Central memory CD4-positive, alpha-beta T cell (primary cell): ENCODE data around the gene FANK1.
A peak's percentile ranks its signal among the peaks of the same experiment; 100 is the strongest.
"Not testable (repeated sequence)": the region's sequence is repeated elsewhere in the genome, so short reads cannot be mapped to it uniquely, and the experiment has no call there.

Experiments
- DNase-seq: peaks from one replicate; pipeline ENCODE4 v3.0.0; 2022

Gene FANK1

GRCh38 chr10:126034586-126034985, 138.2 kb downstream of the FANK1 start:
- no peak for DNase-seq

GRCh38 chr10:126036515-126036914, 140.2 kb downstream of the FANK1 start:
- no peak for DNase-seq

- no peak for DNase-seq
Measured at GRCh38 chr10:126037946-126038345, 141.6 kb downstream of the FANK1 start.

GRCh38 chr10:126041117-126041516, 144.8 kb downstream of the FANK1 start:
- DNase-seq: no peak

GRCh38 chr10:126041804-126042231, 145.5 kb downstream of the FANK1 start:
- peak; percentile 81 for DNase-seq

GRCh38 chr10:126042354-126042753, 146.0 kb downstream of the FANK1 start:
- DNase-seq: no peak

GRCh38 chr10:126042906-126043305, 146.5 kb downstream of the FANK1 start:
- no peak for DNase-seq

- no peak for DNase-seq
Measured at GRCh38 chr10:126043389-126043788, 147.0 kb downstream of the FANK1 start.

- DNase-seq: no peak
Measured at GRCh38 chr10:126045861-126046260, 149.5 kb downstream of the FANK1 start.

GRCh38 chr10:126046831-126047230, 150.5 kb downstream of the FANK1 start:
- no peak for DNase-seq

- DNase-seq: not testable (repeated sequence)
Measured at GRCh38 chr10:126047749-126048148, 151.4 kb downstream of the FANK1 start.

GRCh38 chr10:126049759-126050700, 153.7 kb downstream of the FANK1 start:
- DNase-seq: no peak

- no peak for DNase-seq
Measured at GRCh38 chr10:126052171-126052570, 155.8 kb downstream of the FANK1 start.

- DNase-seq: no peak
Measured at GRCh38 chr10:126054191-126054590, 157.8 kb downstream of the FANK1 start.

GRCh38 chr10:126057494-126057893, 161.1 kb downstream of the FANK1 start:
- no peak for DNase-seq

- no peak for DNase-seq
Measured at GRCh38 chr10:126058104-126058503, 161.7 kb downstream of the FANK1 start.

- no peak for DNase-seq
Measured at GRCh38 chr10:126058507-126058906, 162.1 kb downstream of the FANK1 start.
